CD4-positive, CD25-positive, alpha-beta regulatory T cell (primary cell): Measurements from ENCODE around the gene CREB5. TPM values are rescaled to one million over a fixed set of nuclear protein-coding genes. Genes with fewer than 3 reads are reported as not detected.

ENCODE experiments used
- ATAC-seq, 2 donors: fragments of 150-1000 bp; cut with Tn5 transposase; one replicate each; pipeline ENCODE4 v1.10.0; 2021; ENCODE audit warnings: low read depth in 2 of 2, moderate number of reproducible peaks in 2 of 2, moderate library complexity in 1 of 2
- DNase-seq, 3 donors: peaks; one replicate each; pipeline versions ENCODE4 v3.0.0 to v3.0.0-alpha.2; 2012 to 2022; ENCODE audit warnings: mixed read lengths in 1 of 3
- H3K27ac ChIP-seq: one replicate; pipeline ENCODE4 v1.7.0; 2013; ENCODE audit warnings: mild to moderate bottlenecking, low read length; ENCODE audit not compliant: insufficient read depth, poor library complexity, severe bottlenecking
- H3K27me3 ChIP-seq: one replicate; pipeline ENCODE4 v1.7.0; 2013; ENCODE audit warnings: low read length; ENCODE audit not compliant: control insufficient read depth, insufficient read depth
- H3K36me3 ChIP-seq: one replicate; pipeline ENCODE4 v1.7.0; 2013; ENCODE audit warnings: mild to moderate bottlenecking, low read length, moderate library complexity; ENCODE audit not compliant: control insufficient read depth, insufficient read depth
- H3K4me1 ChIP-seq: 2 replicates; pipeline ENCODE4 v1.7.0; 2013; ENCODE audit warnings: mild to moderate bottlenecking, low read length; ENCODE audit not compliant: insufficient read depth, control insufficient read depth, poor library complexity, severe bottlenecking
- H3K4me3 ChIP-seq: one replicate; pipeline ENCODE4 v1.7.0; 2013; ENCODE audit warnings: low read depth, mild to moderate bottlenecking, low read length, moderate library complexity
- H3K9me3 ChIP-seq, 2 experiments: 1 replicate in 1 of 2; 2 replicates in 1 of 2; pipeline ENCODE4 v1.7.0; 2013; ENCODE audit warnings: low read length in 2 of 2, mild to moderate bottlenecking in 1 of 2, moderate library complexity in 1 of 2; ENCODE audit not compliant: control insufficient read depth in 2 of 2
- H3K27ac Mint-ChIP-seq, 3 donors: one replicate each; pipeline ENCODE4 v1.8.0; 2020 to 2022; ENCODE audit warnings: mild to moderate bottlenecking in 3 of 3, mixed read lengths in 3 of 3, moderate library complexity in 2 of 3
- H3K27me3 Mint-ChIP-seq: one replicate; pipeline ENCODE4 v1.8.0; 2022; ENCODE audit warnings: mild to moderate bottlenecking, mixed read lengths
- H3K36me3 Mint-ChIP-seq: one replicate; pipeline ENCODE4 v1.8.0; 2020; ENCODE audit warnings: mixed read lengths
- H3K4me1 Mint-ChIP-seq, 4 donors: one replicate each; pipeline ENCODE4 v1.8.0; 2020 to 2022; ENCODE audit warnings: mixed read lengths in 4 of 4, mild to moderate bottlenecking in 1 of 4
- H3K4me3 Mint-ChIP-seq, 4 donors: one replicate each; pipeline ENCODE4 v1.8.0; 2020 to 2022; ENCODE audit warnings: mild to moderate bottlenecking in 4 of 4, mixed read lengths in 4 of 4, moderate library complexity in 3 of 4
- H3K9me3 Mint-ChIP-seq, 7 donors: one replicate each; pipeline ENCODE4 v1.8.0; 2020 to 2022; ENCODE audit warnings: mixed read lengths in 7 of 7, mild to moderate bottlenecking in 3 of 7, moderate library complexity in 2 of 7
- polyA plus RNA-seq, 4 donors: library from polyadenylated mRNA; unstranded; fragments of 300-500 nt; fragmentation: Illumina TruSeq; gene quantifications; one replicate each; pipeline ENCODE4 v1.2.3, GENCODE V29; 2021
- total RNA-seq: library from RNA; stranded (reverse); gene quantifications from one replicate; pipeline ENCODE4 v1.2.3, GENCODE V29; 2022

CREB5 gene
- total RNA-seq: 1.3 TPM
- not detected for polyA plus RNA-seq

- Mint-ChIP-seq H3K4me1 (peaks cover 0 to 23% (median 10%) of the 10 kb centered on the region in 4 donors), H3K27ac (no peak within 1 kb of the TSS), H3K9me3 (peaks cover 0 to 3% (median 0%) of the 10 kb centered on the region in 7 donors), H3K4me3 (peak within 1 kb of the TSS in 2 of 4 donors; percentile 71 to 86), H3K36me3 (no peaks in the 10 kb centered on the region), H3K27me3 (peaks cover 93% of the 10 kb centered on the region)
- Histone ChIP-seq H3K9me3 (no peaks in the 10 kb centered on the region), H3K4me3 (peak within 1 kb of the TSS; percentile 4), H3K27me3 (peaks cover 43% of the 10 kb centered on the region), H3K27ac (no peak within 1 kb of the TSS), H3K36me3 (no peaks in the 10 kb centered on the region), H3K4me1 (peaks cover 20% of the 10 kb centered on the region)
- DNase-seq (no peak), ATAC-seq (no peak)
Measured at GRCh38 chr7:28411876-28412662, at the start of gene CREB5. CREB5 (plus strand) TSS chr7:28412518; CDS start chr7:28412915, 397 bp downstream.

GRCh38 chr7:28362812-28363211 is 49.5 kb upstream of the CREB5 start:
- no peak for ATAC-seq
- peaks cover 2 to 13% (median 6%) of the 10 kb centered on the region in 7 donors for H3K9me3 Mint-ChIP-seq

GRCh38 chr7:28364082-28364481 is 48.2 kb upstream of the CREB5 start:
- H3K4me3 ChIP-seq: no peak overlapping the region
- H3K9me3 ChIP-seq: peaks cover 0 to 6% of the 10 kb centered on the region in 2 experiments
- H3K27me3 Mint-ChIP-seq: peaks cover 8% of the 10 kb centered on the region
- no peak overlapping the region for H3K27ac ChIP-seq
- DNase-seq (peak in 1 of 3 donors; percentile 14), ATAC-seq (no peak)
- peaks cover 1 to 13% (median 6%) of the 10 kb centered on the region in 7 donors for H3K9me3 Mint-ChIP-seq
- H3K4me1 Mint-ChIP-seq: peaks cover 9 to 20% (median 13%) of the 10 kb centered on the region in 4 donors
- peaks cover 19% of the 10 kb centered on the region for H3K4me1 ChIP-seq
- H3K27ac Mint-ChIP-seq: no peak overlapping the region
- no peaks in the 10 kb centered on the region for H3K27me3 ChIP-seq
- no peaks in the 10 kb centered on the region for H3K36me3 ChIP-seq
- H3K36me3 Mint-ChIP-seq: peaks cover 5% of the 10 kb centered on the region
- H3K4me3 Mint-ChIP-seq: no peak overlapping the region

More at GRCh38 chr7:28362812-28363211, 49.5 kb upstream of the CREB5 start:
- H3K36me3 Mint-ChIP-seq: peaks cover 5% of the 10 kb centered on the region
- Histone ChIP-seq H3K4me3 (no peak overlapping the region), H3K36me3 (no peaks in the 10 kb centered on the region), H3K27ac (no peak overlapping the region), H3K4me1 (peaks cover 19% of the 10 kb centered on the region), H3K27me3 (no peaks in the 10 kb centered on the region), H3K9me3 (peaks cover 0 to 6% of the 10 kb centered on the region in 2 experiments)
- H3K27me3 Mint-ChIP-seq: peaks cover 5% of the 10 kb centered on the region
- DNase-seq: peak in 1 of 3 donors; percentile 28
- H3K4me3 Mint-ChIP-seq: no peak overlapping the region
- H3K4me1 Mint-ChIP-seq: peaks cover 9 to 20% (median 13%) of the 10 kb centered on the region in 4 donors
- H3K27ac Mint-ChIP-seq: no peak overlapping the region

- Mint-ChIP-seq H3K4me3 (no peak overlapping the region), H3K27ac (no peak overlapping the region)
- no peak for ATAC-seq
Measured at GRCh38 chr7:28369523-28369922, 42.8 kb upstream of the CREB5 start.

GRCh38 chr7:28371846-28372245 is 40.5 kb upstream of the CREB5 start:
- no peaks in the 10 kb centered on the region for H3K9me3 ChIP-seq
- ATAC-seq: no peak
- Mint-ChIP-seq H3K36me3 (no peaks in the 10 kb centered on the region), H3K27ac (no peak overlapping the region), H3K9me3 (no peaks in the 10 kb centered on the region), H3K27me3 (peaks cover 7% of the 10 kb centered on the region), H3K4me3 (no peak overlapping the region), H3K4me1 (no peaks in the 10 kb centered on the region)
- H3K27me3 ChIP-seq: no peaks in the 10 kb centered on the region
- H3K27ac ChIP-seq: no peak overlapping the region
- H3K4me1 ChIP-seq: no peaks in the 10 kb centered on the region
- H3K4me3 ChIP-seq: no peak overlapping the region
- DNase-seq: no peak
- no peaks in the 10 kb centered on the region for H3K36me3 ChIP-seq

More at GRCh38 chr7:28369523-28369922, 42.8 kb upstream of the CREB5 start:
- Histone ChIP-seq H3K4me1 (no peaks in the 10 kb centered on the region), H3K27ac (no peak overlapping the region), H3K36me3 (no peaks in the 10 kb centered on the region), H3K9me3 (peaks cover 0 to 1% of the 10 kb centered on the region in 2 experiments), H3K27me3 (no peaks in the 10 kb centered on the region), H3K4me3 (no peak overlapping the region)
- Mint-ChIP-seq H3K9me3 (peaks cover 0 to 10% (median 5%) of the 10 kb centered on the region in 7 donors), H3K4me1 (no peaks in the 10 kb centered on the region), H3K36me3 (peaks cover 2% of the 10 kb centered on the region), H3K27me3 (peaks cover 7% of the 10 kb centered on the region)
- no peak for DNase-seq

- DNase-seq (no peak), ATAC-seq (no peak)
- no peaks in the 10 kb centered on the region for H3K27me3 ChIP-seq
- H3K4me1 ChIP-seq: no peaks in the 10 kb centered on the region
- H3K4me3 Mint-ChIP-seq: no peak overlapping the region
- H3K9me3 ChIP-seq: no peaks in the 10 kb centered on the region
- no peak overlapping the region for H3K4me3 ChIP-seq
- no peaks in the 10 kb centered on the region for H3K36me3 ChIP-seq
- H3K36me3 Mint-ChIP-seq: no peaks in the 10 kb centered on the region
- peaks cover 4% of the 10 kb centered on the region for H3K27me3 Mint-ChIP-seq
- H3K4me1 Mint-ChIP-seq: no peaks in the 10 kb centered on the region
- no peak overlapping the region for H3K27ac Mint-ChIP-seq
- H3K27ac ChIP-seq: no peak overlapping the region
- no peaks in the 10 kb centered on the region for H3K9me3 Mint-ChIP-seq
Measured at GRCh38 chr7:28373990-28374389, 38.3 kb upstream of the CREB5 start.

- H3K27ac Mint-ChIP-seq: no peak overlapping the region
- H3K4me1 ChIP-seq: no peaks in the 10 kb centered on the region
- no peaks in the 10 kb centered on the region for H3K27me3 Mint-ChIP-seq
- no peak overlapping the region for H3K4me3 ChIP-seq
- no peaks in the 10 kb centered on the region for H3K4me1 Mint-ChIP-seq
- no peaks in the 10 kb centered on the region for H3K9me3 ChIP-seq
- no peak for ATAC-seq
- no peaks in the 10 kb centered on the region for H3K36me3 Mint-ChIP-seq
- no peaks in the 10 kb centered on the region for H3K36me3 ChIP-seq
- peaks cover 1% of the 10 kb centered on the region for H3K27me3 ChIP-seq
- DNase-seq: no peak
- H3K9me3 Mint-ChIP-seq: no peaks in the 10 kb centered on the region
- H3K4me3 Mint-ChIP-seq: no peak overlapping the region
- H3K27ac ChIP-seq: no peak overlapping the region
Measured at GRCh38 chr7:28375729-28376128, 36.6 kb upstream of the CREB5 start.

GRCh38 chr7:28376634-28377033 is 35.7 kb upstream of the CREB5 start:
- DNase-seq: no peak

More at GRCh38 chr7:28376634-28377033, 35.7 kb upstream of the CREB5 start:
- no peaks in the 10 kb centered on the region for H3K27me3 Mint-ChIP-seq
- no peaks in the 10 kb centered on the region for H3K4me1 ChIP-seq
- no peaks in the 10 kb centered on the region for H3K9me3 ChIP-seq
- no peak for ATAC-seq
- H3K4me3 ChIP-seq: no peak overlapping the region
- peaks cover 0 to 1% (median 0%) of the 10 kb centered on the region in 7 donors for H3K9me3 Mint-ChIP-seq
- no peak overlapping the region for H3K27ac Mint-ChIP-seq
- H3K4me3 Mint-ChIP-seq: no peak overlapping the region
- no peaks in the 10 kb centered on the region for H3K4me1 Mint-ChIP-seq
- H3K36me3 Mint-ChIP-seq: no peaks in the 10 kb centered on the region
- no peak overlapping the region for H3K27ac ChIP-seq
- peaks cover 2% of the 10 kb centered on the region for H3K27me3 ChIP-seq
- H3K36me3 ChIP-seq: no peaks in the 10 kb centered on the region
